DMS53 (cell line): ENCODE measurements around the gene GABRD.
A peak's percentile ranks its signal among the peaks of the same experiment; 100 is the strongest.

Source experiments
- DNase-seq: peaks from one replicate; lab custom pipeline; 2025; lab: John Stamatoyannopoulos, UW

Gene GABRD

DNA sequence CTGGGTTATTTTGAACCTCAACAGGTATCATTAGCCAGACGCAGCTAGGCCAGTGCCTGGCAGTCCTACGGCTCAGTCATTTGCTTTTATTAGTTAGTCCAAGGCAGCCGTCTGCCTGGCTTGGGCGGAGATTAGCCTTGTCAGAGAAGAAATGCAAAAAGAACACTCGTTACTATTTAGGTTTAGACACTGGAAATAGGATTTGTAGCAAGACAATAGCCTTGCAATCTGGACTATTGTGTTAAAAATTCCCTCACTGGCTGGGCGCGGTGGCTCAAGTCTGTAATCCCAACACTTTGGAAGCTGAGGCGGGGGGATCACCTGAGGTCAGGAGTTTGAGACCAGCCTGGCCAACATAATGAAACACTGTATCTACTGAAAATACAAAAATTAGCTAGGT, 20.1 kb downstream of the GABRD start:
- no peak for DNase-seq

DNA sequence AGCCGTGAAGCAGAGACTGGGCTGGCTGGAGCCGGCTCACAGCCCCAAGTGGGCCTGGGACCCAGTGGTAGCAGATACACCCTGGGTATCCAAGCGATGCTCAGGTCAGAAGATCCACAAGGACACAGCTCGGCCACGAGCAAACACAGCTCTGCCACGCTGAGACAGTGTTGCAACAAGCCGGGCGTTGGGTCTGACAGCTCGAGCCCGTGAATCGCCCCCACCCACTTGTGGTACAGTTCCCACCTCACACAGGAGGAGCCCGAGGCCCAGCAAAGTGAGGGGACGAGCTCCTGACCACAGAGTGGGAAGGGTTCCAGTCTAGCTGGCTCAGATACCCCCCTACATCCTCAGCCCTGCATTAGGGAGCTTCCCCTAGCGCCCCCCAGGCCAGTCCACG, 22.2 kb downstream of the GABRD start:
- DNase-seq = no peak

DNA sequence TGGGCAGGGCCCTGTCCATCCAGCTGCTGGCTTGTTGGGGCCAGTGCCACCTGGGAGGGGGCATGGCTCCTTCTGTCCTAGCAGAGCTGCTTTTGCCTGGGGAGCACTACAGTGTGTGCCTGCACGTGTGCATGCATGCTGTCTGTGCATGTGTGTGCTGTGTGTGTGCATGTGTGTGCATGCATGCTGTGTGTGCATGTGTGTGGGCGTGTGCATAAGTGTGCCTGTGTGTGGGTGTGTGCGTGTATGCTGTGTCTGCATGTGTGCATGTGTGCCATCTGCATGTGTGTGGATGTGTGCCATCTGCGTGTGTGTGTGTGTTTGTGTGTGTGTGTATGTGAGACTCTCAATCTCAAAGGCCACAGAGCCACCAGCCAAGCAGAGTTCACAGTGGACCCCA, 22.7 kb downstream of the GABRD start:
- no peak for DNase-seq

DNA sequence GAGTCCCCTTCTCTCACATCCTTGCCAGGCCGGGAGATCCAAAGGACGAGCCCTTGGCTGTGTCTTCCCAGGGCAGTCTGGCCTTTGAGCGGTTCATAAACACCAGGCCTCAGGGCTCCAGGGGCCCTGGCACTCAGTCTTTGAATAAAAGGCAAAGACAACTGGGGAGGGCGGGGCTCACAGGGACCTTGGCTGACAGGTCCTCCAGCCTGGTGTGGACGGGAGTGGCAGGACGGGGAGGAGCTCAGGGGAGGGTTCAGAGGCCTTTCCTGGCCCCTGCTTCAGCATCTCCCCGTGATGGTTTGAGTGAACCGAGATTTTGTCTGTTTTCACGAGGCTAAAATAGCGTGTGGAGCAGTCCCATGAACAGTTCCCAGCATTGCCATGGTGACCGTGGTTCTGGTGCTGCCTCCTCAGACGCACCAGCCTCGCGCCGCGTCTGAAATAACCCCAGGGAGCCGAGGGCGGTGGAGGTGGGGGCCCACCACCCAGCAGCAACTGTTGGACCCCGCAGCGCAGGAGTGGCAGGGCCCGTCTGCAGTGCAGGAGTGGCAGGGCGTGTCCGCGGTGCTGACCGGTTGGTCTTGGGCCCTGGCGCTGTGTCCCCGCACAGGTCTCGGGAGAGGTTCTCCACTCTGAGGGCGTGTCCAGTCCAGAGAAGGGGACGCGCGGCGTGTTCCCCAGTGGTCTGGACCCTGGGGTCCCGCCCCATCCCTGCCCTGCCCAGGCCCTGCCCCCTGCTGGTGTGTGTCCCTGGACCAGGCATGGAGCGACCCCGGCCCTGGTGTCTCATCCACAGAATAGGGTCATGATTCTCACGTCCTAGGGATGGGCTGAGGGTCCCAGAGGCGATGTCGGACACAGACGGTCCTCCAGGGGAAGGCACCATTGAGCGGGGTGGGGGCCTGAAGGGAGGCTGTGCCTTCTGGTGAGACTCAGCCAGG, 24.0 kb downstream of the GABRD start:
- peak; percentile 69 for DNase-seq

DNA sequence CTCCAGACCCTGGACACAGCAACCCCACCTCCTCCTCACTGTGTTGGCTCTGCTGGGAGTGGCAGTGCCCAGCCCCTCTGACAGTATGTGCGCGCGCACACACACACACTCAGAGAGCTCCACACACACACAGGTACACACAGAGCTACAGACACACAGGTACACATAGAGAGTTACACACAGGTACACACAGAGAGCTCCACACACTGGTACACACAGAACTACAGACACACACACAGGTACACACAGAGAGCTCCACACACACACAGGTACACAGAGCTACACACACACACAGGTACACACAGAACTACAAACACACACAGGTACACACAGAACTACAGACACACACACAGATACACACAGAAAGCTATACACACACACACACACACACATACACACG, 24.7 kb downstream of the GABRD start:
- DNase-seq = no peak

DNA sequence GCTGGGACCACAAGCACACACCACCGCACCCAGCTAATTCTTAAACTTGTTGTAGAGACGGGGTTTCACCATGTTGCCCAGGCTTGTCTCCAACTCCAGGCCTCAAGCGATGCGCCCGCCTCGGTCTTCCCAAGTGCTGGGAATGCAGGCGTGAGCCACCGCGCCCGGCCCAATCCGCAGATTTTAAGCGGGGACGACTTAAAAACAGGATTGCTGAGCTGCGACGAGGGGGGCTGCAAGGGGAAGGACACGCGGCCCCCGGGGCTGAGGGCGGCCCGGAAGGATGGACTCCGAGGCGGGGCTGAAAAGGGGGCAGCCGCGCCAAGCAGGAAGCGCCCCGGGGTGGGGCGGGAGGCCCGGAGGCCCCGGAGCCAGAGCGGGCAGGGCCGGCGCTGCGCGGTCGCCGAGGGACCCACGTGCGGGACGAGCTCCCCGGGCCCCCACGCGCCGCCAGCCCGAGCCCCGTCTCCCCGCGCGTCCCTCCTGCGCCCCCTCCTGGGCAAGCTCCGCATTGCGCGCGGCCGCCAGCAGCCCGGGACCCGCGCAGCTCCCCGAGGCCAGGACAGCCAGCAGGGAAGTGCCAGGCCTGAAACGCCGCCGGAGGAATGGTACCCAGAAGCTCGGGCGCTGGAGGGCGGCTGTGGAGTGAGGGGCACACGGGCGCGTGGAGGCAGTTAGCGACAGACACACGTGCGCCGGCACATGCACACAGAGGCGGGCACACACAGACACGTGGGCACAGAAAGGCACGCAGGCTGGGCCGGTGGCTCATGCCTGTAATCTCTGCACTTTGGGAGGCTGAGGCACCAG, 25.6 kb downstream of the GABRD start:
- DNase-seq = peak; percentile 73

DNA sequence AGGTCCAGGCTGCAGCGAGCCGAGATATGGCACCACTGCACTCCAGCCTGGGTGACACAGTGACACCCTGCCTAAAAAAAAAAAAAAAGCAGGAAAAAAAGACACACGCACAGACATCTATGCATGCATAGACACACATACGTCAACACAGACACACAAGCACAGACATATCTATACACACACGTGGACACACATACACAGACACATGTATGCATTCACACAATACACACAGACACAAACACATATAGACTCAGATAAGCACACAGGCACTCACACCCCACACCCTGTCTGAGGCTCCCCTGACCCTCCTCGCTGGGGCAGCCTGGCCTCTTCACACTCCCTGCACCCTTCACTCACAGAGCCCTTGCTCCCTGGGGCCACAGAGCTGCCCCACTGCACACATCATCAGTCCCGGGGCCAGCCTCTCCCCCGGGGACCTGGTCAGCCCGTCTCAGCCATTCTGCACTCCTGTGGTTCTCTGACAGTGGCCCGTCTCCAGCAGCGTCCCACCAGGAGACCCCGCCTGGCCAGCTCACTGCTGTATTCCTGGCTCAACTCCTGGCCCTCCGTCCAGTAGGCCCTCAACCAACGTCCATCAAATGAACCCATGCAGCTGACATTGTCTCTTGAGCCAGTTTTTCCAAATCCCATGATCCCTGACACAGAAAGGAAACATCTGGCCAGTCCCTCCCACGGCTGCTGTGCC, 26.5 kb downstream of the GABRD start:
- DNase-seq = no peak

DNA sequence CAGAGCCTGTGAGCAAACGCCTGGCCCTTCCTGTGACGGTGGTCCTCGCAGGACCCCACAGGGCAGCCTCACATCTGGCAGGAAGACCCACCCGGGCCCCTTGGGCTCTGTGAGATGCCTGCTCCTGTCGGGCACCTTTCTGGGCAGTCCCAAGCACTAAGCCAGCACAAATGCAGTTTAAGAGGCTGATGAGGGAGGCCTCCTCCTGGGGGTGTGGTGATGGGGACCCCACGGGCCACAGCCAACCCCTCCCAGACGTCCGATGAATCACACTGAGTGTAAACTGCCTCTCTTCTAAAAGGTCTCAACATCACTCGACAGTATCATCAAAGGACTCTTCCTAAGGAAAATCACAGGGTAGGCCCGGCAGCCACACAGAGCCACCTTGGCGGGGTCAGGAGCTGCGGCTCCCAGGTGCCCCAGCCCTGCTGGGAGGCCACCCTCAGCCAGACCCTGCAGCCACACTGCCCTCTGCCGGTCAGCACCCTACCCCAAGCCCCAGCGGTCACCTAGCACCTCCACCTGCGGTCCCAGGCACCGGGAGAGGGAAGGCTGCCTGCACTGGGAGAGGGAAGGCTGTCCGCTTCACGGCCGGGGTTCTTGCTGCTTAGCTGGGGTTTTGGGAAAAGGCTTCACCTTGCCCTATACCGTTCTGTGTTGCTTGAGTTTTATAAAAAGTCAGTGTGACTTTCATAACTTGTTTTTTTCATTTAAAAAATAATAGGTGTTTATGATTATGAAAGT, 27.2 kb downstream of the GABRD start:
- peak; percentile 92 for DNase-seq

DNA sequence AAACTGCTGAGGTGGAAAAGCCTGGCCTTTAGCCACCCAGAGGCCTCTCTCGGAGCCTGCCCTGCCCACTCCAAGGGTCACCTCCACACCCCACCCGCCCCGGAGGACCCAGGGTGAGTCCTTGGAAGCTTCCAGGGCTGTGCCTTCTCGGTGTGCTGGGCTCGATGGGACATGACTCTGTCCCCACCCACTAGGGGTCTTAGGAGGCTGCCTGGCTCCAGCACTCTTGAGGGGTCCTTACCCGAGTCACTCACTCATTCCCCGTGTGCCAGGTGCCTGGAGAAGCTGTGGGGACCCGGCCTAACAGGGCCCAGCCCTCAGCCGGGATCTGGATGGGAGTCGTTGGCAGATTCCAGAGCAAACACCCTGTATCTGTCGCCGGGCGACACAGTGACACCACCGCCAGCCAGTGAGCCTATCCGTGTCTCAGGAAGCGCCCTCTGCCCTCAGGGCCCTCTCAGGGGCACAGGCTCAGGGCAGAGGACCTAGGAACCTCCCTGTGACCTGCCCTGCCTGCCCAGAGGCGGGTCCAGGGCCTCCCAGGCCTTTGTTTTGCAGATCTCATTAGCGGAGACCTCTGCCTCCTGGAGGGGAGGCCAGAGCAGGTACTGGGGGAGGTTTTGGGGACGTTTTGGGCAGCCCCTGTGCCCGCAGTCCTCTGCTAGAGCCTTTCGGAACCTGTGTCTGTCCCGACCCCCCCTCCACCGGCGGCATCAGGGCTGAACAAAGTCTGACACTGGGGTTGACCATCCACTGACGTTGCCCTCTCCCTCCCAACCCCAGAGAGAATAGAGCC, 28.0 kb downstream of the GABRD start:
- DNase-seq = no peak

DNA sequence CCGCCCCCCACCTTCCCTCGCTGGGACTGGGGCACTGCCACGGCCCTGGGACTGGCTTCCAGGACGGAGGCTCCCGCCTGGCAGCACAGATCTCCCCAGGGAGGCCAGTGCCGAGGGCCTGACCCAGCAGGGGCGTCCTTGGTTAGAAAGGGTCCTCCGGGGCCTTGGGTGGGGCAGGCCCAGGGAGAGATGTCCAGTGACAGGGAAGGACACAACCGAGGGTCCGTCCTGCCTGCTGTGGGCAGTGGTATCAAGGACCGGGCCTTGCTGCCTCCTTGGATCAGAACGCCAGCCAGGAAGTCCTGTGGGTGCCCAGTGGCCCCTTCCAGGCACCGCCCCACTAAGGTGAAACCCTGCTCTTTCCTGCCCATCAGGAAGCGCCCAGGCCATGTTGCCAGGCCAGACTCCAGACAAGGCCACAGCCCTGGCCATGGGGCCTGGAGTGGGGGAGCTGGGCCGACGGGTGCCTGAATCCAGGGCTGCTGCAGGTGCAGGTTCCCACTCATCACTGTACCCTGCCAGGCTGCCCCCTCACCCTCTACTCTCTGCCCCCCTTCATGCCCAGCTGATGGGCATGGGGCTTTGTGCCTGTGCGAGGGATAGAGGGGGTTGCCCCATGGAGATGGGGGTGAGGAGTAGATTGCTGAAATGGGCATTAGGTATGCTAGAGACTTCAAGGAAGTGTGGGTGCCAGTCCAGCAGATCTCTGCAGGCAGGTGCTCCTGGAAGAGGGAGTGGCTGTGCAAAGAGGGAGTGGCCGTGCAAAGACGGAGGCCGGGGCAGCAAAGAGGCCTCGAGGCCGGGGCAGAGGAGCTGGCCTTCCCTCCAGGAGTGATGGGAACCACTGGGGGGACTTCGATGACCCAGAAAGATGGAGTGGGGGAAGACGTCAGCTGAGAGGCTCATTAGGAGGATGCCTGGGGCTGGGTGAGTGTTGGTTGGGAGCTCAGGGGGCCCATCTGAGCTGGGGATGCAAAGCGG, 28.9 kb downstream of the GABRD start:
- peak; percentile 25 for DNase-seq

DNA sequence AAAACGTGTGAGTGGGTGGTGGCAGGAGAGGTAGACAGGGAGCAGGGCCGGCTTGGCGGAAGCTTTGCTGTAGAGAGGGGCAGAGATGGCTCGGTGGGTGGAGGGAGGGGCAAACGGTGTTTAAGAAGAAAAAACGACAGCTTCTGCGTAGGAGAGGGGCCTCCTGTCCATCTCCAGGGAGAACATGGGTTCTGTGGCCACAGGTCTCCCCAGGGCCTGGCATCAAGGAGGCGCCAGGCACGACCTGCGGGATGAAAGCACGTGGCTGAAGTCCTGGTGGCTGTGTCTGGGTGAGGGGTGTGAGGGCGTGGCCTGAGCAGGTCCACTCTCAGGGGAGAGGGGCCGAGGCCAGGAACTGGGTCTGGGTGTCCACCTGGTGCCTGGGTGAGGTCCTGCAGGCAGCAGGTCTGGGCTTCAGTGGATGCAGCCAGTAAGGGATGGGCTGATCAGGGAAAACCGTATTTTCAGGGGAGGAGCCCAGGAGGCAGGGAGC, 30.1 kb downstream of the GABRD start:
- peak; percentile 87 for DNase-seq

DNA sequence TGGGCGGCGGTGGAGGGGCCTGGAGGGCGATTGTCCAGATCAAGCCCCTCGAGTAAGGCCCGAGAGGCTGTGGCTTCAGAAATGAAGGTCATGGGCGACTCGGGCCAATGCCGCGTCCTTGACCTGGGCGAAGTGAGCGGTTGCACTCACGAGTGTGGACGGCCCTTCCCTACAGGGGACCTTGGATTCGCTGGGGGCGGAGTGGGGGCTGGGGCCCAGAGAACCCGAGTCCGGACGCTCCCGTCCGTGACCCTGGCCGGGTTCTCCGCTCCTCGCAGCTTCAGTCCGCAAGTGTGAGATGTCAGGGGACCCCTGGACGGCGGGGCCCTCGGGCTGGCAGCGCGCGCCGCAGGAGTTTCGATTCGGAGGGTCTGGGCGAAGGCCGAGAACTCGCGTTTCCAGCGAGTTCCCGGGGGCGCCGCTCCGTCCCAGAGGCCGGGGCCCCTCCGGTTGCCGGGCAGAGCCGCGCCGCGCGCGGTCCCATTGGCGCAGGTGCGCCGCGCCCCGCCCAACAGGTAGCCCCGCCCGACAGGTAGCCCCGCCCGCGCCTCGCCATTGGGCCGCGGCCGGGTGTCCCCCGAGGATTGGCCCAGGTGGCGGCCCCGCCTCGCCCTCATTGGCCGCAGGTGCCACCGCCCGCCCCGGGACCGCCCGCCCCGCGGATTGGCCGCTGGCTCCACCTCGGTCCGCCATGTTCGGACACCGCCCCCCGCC, 30.7 kb downstream of the GABRD start, which contains the start of gene PRKCZ:
Gene PRKCZ (plus strand): TSS at position 694 of the 714 bp plus-strand sequence. CDS start 220 bp downstream, outside the sequence.
- DNase-seq = peak; percentile 97

DNA sequence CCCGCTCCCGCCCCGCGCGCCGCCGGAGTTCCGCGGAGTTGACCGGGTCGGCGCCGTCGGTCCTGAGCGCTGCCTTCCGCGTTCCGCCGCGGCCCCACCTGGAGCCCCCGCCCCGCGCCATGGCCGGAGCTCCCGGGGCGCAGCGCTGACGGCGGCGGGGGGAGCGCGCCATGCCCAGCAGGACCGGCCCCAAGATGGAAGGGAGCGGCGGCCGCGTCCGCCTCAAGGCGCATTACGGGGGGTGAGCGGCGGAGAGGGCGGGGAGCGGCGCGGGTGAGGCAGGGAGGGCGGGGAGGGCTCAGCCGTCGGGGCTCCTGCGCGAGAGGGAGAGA, 31.3 kb downstream of the GABRD start:
- DNase-seq = peak; percentile 81

DNA sequence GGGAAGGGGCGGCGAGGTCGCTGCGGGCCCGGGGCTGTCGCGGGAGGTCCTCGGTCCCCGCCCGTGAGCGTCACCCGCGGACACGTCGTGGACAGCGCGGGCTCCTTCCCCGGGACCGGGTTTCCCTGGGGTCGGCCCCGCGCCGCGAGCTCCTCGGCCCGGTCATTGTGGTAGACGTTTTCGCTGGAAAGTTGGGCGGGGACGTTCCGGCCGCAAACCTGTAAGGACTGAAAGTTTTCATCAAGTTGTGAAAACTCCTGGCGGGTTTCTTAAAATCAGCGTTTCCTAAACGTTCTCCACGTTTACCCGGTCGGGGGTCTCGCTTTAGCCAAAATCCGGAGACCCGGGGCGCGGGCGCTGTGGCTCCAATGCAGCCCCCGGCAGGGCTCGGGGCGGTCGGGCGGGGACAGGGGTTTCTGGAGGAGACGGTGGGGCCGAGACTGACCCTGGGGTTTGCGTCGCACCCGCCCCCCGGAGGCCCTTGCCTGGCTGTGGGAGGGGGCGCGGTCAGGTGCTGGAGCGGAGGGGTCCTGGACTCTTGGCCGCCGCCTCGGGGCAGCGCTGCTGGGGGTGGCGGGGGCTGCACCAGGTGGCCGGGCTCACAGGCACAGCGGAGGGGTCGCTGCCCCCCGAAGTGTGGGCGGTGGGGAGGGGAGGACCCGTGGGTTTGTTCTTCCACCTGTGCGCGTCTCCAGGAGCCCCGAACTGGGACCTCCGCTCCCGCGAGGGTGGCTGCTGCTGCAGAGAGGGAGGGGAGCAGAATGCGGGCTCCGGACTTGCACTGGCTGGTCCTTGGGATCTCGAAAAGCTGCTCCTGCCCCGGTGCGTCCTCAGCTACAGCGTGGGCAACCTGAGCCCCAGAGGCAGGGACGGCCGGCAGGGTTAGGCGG, 31.9 kb downstream of the GABRD start:
- peak; percentile 64 for DNase-seq

DNA sequence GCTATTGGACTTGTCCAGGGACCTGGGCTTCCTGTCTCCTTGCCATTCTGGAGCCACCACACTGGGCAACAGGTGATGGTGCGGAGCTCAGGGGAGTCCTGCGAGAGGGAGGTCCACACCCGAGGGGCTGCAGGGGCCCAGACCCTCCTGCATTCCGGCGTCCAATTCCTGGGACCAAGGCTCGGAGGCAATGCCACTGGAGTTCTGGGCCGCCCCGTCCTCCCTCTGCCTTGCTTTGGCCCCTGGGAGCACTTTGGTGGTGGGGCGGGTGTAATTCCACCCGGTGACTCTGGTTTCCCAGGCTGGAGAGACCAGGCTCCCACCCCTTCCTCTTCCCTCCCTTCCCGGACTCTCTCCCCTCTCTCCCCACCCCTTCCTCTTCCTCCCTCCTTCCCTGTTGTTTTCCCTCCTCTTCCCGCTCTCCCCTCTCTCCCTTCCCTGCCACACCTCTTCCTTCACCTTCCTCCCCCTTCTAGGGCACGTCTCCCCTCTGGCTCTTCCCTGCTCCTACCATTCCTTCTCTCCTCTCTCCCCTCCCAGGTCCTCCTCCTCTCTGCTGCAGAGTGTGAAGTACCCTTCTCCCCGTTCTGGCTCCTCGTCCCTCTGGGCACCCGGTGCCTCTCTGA, 33.0 kb downstream of the GABRD start:
- no peak for DNase-seq

DNA sequence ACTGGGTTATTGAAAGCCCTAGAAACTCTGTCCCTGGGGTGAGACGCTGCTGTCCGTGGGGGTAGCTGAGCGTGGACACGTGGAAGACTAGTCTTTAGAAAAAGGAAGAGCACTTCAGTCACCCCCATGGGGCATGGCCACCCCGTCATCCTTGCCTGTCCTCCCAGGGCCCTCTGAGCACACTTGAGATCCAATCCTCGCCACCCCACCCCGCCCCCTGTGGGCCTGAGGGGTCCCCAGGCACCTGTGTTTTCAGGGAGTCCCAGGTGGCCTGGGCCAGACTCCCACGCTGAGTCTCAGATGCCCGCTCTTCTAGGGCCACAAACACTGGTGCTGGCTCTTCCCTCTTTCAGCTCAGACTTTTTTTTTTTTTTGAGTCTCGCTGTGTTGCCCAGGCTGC, 33.6 kb downstream of the GABRD start:
- no peak for DNase-seq

DNA sequence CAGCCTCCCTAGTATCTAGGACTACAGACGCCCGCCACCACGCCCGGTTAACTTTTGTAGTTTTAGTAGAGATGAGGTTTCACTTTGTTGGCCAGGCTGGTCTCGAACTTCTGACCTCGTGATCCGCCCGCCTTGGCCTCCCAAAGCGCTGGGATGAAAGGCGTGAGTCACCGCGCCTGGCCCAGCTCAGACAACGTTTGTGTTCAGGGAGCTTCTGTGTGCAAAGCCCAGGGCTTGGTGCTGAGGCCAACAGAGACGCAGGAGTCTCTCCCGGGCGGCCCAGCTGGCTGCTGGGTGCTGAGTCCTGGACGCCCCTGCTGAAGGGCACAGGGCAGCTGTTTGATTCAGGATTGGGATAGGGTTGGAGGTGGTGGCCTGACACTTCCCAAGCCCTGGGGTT, 34.1 kb downstream of the GABRD start:
- no peak for DNase-seq
